Endometrial microvascular endothelial cells (primary cell): ENCODE data around the gene LIPE. TPM values are rescaled to one million over a fixed set of nuclear protein-coding genes. Genes with fewer than 3 reads are reported as not detected.

Experiments used
- in situ Hi-C: cut with HindIII; loops from 2 replicates; pipeline ENCODE4 v1.10.0; 2017; ENCODE audit warnings: low sequenced_read_pairs, low pct_unique_long_range_greater_than_20kb; ENCODE audit errors: inconsistent ontology term
- total RNA-seq: library from RNA; depleted of rRNA; stranded (reverse); fragments of >200 nt; gene quantifications from one replicate; pipeline ENCODE4 v1.2.3, GENCODE V29; 2015; ENCODE audit errors: inconsistent ontology term

LIPE gene
- total RNA-seq, 1 donor from 2014 or later, result 8.8 TPM

GRCh38 chr19:42396381-42397262, 30.6 kb downstream of the LIPE start:
- in situ Hi-C loops, result no loop called here

GRCh38 chr19:42394751-42395150, 32.4 kb downstream of the LIPE start:
- in situ Hi-C loops, result no loop called here

DNA sequence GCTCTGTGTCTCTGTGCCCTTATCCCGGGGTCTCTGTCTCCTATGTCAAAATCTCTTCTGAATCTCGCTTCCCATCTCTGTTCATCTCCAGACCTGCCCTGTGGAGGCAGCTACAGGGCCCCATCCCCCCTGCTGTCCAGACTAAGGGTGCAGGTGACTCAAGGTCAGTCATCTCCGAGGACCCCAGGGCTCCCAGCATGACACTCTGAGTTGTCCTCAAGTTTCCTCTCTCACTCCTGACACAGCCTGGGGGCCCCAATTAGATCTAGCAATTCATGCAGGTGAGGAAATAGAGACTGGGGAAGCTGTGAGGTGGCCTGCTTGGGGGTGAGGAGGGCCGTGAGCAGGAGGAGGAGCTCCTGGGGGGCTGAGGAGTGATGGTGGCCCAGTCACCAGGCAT, 35.0 kb downstream of the LIPE start:
- in situ Hi-C loops, result no loop called here

DNA sequence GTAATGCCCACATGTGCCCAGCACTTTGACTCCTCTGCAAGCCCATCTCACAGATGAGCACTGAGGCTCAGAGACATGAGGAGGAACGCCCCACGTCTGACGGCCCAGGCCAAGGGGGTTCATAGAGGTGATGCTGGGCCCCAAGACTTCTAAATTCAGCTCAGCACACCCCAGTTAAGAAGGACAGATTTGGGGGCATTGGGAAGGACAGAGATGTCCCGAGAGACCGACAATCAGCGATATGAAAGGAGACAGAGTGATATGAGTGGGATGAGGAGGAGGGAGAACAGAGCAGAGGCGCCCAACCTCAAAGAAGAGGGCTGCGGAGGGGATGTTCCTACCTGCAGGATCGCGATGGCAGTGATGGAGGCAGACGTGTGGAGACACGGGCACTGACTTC, 37.3 kb downstream of the LIPE start, which contains the start of gene CNFN:
TSS of gene CNFN (minus strand) at position 399 of the 400 bp plus-strand sequence. CDS start 1,260 bp downstream, outside the sequence.
- in situ Hi-C loops, result no loop called here

DNA sequence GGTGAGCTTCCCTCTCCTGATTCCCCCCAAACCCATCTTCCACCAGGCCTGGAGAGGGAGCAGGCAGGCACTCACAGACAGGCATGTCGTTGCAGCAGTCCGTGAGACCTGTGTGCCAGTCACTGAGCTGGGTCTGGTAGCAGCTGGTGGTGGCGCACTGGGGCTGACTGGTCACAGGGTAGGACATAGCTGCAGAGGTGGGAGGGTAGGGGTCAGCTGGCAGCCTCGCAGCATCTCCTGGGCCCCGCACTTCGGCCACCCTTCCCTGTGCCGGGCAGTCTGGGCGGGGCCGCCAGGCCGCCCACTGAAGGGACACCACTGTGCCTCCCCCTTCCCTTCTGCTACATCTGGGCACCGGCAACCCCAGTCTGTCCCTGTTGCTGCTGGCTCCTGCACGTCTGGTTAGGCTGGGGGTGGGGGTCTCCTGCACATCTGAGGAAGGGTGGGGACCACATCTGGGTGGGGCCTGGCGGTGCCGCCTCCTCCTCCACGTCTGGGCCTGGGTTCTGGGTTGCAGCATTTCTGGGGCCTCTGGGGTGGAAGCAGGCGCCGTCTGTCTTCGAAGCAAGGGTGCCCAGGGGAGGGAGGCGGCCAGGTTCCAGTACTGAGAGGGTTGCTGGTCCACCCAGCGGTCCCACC, 38.2 kb downstream of the LIPE start:
- in situ Hi-C loops, result no loop called here

GRCh38 chr19:42386974-42387707, 40.0 kb downstream of the LIPE start:
- in situ Hi-C loops, result no loop called here

- in situ Hi-C loops, result no loop called here
Measured at GRCh38 chr19:42380155-42380554, 47.0 kb downstream of the LIPE start.

GRCh38 chr19:42378225-42379215, 48.7 kb downstream of the LIPE start:
- in situ Hi-C loops, result no loop called here

DNA sequence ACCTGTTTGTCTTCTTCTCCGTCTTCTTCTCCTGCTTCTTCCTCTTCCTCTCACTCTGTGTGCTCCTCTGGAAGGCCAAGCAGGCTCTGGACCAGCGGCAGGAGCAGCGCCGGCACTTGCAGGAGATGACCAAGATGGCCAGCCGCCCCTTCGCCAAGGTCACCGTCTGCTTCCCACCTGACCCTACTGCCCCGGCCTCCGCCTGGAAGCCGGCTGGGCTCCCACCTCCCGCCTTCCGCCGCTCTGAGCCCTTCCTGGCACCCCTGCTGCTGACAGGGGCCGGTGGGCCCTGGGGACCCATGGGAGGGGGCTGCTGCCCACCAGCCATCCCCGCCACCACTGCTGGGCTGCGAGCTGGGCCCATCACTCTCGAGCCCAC, 51.0 kb downstream of the LIPE start:
- in situ Hi-C loops, result no loop called here

DNA sequence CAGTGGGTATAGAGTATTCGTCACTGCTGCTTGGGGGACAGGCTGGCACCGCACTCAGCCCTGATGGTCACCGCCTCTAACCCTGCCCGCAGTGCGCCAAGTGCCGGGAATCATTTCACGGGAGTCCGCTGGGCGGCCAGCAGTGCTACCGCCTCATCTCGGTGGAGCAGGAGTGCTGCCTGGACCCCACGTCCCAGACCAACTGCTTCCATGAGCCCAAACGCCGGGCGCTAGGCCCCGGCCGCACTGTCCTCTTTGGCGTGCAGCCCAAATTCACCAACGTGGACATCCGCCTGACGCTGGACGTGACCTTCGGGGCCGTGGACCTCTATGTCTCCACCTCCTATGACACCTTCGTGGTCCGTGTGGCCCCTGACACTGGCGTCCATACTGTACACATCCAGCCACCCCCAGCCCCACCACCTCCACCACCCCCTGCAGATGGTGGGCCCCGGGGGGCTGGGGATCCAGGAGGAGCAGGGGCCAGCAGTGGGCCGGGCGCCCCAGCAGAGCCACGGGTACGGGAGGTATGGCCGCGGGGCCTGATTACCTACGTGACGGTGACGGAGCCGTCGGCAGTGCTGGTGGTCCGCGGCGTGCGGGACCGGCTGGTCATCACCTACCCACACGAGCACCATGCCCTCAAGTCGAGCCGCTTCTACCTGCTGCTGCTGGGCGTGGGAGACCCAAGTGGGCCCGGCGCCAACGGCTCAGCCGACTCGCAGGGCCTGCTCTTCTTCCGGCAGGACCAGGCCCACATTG, 51.6 kb downstream of the LIPE start:
- in situ Hi-C loops, result no loop called here

- in situ Hi-C loops, result no loop called here
Measured at GRCh38 chr19:42374826-42375376, 52.3 kb downstream of the LIPE start.

- in situ Hi-C loops, result no loop called here
Measured at GRCh38 chr19:42370626-42371175, 56.5 kb downstream of the LIPE start.

GRCh38 chr19:42370068-42370520, 57.1 kb downstream of the LIPE start:
- in situ Hi-C loops, result no loop called here

DNA sequence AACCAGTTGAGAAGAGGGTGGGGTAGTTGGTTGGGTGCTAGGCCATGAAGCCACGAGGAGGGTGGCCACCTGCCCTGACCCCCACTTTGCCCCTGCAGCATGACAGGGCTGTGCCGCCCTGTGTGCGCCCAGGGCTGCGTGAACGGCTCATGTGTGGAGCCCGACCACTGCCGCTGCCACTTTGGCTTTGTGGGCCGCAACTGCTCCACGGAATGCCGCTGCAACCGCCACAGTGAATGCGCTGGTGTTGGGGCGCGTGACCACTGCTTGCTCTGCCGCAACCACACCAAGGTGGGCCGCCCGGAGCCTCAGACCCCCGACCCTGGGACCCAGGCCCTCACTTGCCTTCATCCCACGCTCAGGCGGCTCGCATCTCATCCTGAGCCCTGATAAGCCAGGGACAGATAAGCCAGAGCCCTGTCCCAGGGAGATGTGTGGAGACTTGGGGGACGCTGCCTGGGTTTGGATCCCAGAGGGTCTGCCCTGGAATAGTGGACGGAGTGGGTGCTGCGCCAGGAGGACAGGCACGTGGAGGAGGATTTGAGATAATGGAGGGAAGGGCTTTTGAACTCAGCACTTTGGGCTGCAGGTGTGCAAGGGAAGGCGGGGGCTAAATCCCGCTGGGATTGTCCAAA, 57.6 kb downstream of the LIPE start:
- in situ Hi-C loops, result no loop called here

DNA sequence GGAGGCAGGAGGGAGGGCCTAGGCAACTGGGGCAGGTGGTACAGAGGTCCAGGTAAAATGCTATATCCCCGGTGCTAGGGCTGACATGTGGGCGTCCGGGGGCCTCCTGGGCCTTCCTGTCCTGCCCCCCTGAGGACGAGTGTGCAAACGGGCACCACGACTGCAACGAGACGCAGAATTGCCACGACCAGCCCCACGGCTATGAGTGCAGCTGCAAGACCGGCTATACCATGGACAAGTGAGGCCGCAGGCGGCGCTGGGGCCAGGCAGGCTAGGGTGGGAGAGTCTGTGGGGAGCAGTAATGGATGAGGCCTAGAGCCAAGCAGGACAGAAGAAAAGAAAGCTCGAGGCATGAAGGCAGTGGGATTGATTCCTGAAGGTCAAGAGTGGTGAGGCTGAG, 58.4 kb downstream of the LIPE start:
- in situ Hi-C loops, result no loop called here

GRCh38 chr19:42368360-42368759, 58.8 kb downstream of the LIPE start:
- in situ Hi-C loops, result no loop called here

- in situ Hi-C loops, result no loop called here
Measured at GRCh38 chr19:42367929-42368328, 59.3 kb downstream of the LIPE start.
